B cell (primary cell): ENCODE results near the gene ISG15.

Experiments used
- EZH2 ChIP-seq: IDR thresholded peaks from 2 replicates; pipeline ENCODE4 v1.6.1; 2012; ENCODE audit warnings: borderline replicate concordance, low read depth, mild to moderate bottlenecking, moderate library complexity, low read length; ENCODE audit not compliant: insufficient read depth, poor library complexity, severe bottlenecking
- TF ChIP-seq, protein P1 (sequence below): fragments of 200-600 bp; IDR thresholded peaks from one replicate; pipeline ENCODE4 v1.8.0; 2022; ENCODE audit warnings: antibody characterized with exemption, mild to moderate bottlenecking

DNA sequence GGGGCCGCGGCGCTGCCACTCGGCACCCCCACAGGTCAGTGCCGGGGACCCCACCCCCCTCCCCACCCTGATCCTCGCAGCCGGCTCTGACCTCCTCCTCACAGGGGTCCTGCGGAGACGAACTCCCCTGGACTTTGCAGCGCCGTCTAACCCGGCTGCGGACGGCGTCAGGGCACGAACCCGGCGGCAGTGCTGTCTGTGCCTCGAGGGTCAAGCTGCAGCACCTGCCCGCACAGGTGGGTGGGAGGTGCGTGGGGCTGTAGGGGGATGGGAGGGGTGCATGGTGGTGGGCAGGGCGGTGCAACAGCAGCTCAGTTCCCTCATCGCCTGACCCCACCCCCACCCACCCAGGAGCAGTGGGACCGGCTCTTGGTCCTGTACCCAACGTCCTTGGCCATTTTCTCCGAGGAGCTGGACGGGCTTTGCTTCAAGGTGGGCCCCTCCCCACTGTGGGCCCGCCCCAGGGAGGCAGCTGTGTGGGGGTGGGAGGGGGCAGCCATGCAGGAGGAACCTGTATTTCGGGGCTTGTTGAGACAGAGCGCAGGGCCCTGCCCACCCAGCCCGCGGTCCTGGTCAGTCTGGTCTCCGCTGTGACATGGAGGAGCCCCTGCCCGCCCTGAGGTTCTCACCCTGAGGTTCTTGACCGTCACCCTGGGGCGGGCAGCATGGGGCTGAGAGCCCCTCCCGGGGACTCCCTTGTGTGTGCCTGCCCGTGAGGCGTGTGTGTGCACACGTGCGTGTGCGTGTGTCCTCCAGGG is 42.1 kb upstream of the ISG15 start:
- TF ChIP-seq EZH2, result no peak
- TF ChIP-seq, protein P1, sequence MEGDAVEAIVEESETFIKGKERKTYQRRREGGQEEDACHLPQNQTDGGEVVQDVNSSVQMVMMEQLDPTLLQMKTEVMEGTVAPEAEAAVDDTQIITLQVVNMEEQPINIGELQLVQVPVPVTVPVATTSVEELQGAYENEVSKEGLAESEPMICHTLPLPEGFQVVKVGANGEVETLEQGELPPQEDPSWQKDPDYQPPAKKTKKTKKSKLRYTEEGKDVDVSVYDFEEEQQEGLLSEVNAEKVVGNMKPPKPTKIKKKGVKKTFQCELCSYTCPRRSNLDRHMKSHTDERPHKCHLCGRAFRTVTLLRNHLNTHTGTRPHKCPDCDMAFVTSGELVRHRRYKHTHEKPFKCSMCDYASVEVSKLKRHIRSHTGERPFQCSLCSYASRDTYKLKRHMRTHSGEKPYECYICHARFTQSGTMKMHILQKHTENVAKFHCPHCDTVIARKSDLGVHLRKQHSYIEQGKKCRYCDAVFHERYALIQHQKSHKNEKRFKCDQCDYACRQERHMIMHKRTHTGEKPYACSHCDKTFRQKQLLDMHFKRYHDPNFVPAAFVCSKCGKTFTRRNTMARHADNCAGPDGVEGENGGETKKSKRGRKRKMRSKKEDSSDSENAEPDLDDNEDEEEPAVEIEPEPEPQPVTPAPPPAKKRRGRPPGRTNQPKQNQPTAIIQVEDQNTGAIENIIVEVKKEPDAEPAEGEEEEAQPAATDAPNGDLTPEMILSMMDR, result no peak
